Measurements from ENCODE around the gene EIF2S3. TPM values are rescaled to one million over a fixed set of nuclear protein-coding genes. Genes with fewer than 3 reads are reported as not detected.

EIF2S3 gene
- total RNA-seq, 2 experiments from 2014 or later, result 197 to 202 TPM

- no peak for TF ChIP-seq CTCF (IDR thresholded peaks at IDR 0.05)
- H3K27ac Mint-ChIP-seq, result no peak overlapping the region
- H3K4me3 Mint-ChIP-seq, result no peak overlapping the region
- no peak for DNase-seq
- H3K27me3 Mint-ChIP-seq, result no peaks in the 10 kb centered on the region
- Histone ChIP-seq H3K27me3 (ENCODE audit: control insufficient read depth in 1 of 2, insufficient read depth in 2 of 2, low read length in 2 of 2) (no peaks in the 10 kb centered on the region), H3K36me3 (ENCODE audit: insufficient read depth, low read length) (no peaks in the 10 kb centered on the region), H3K4me1 (ENCODE audit: insufficient read depth, low read length) (no peaks in the 10 kb centered on the region), H3K4me3 (ENCODE audit: low read length) (no peak overlapping the region), H3K9me3 (ENCODE audit: control insufficient read depth in 1 of 2, insufficient read depth in 1 of 2, low read length in 2 of 2) (no peaks in the 10 kb centered on the region), H3K27ac (ENCODE audit: low read depth in 1 of 2, low read length in 2 of 2) (no peak overlapping the region)
- ATAC-seq (ENCODE audit: poor library complexity), result no peak
- peaks cover 8% of the 10 kb centered on the region for H3K4me1 Mint-ChIP-seq (ENCODE audit: low read depth)
- POLR2A ChIA-PET, result no interaction called here
- intact Hi-C loops (cut with DNase I, micrococcal nuclease), result no loop called here
- H3K36me3 Mint-ChIP-seq (ENCODE audit: low read depth), result no peaks in the 10 kb centered on the region
- CTCF ChIA-PET, result no interaction called here
- H3K9me3 Mint-ChIP-seq, result no peaks in the 10 kb centered on the region
These were observed 44.6 kb downstream of the EIF2S3 start for GRCh38 chrX:24099394-24099793.

GRCh38 chrX:24100713-24101112, 46.0 kb downstream of the EIF2S3 start:
- Histone ChIP-seq H3K4me1 (ENCODE audit: insufficient read depth, low read length) (no peaks in the 10 kb centered on the region), H3K27ac (ENCODE audit: low read depth in 1 of 2, low read length in 2 of 2) (no peak overlapping the region), H3K4me3 (ENCODE audit: low read length) (no peak overlapping the region), H3K9me3 (ENCODE audit: control insufficient read depth in 1 of 2, insufficient read depth in 1 of 2, low read length in 2 of 2) (no peaks in the 10 kb centered on the region), H3K27me3 (ENCODE audit: control insufficient read depth in 1 of 2, insufficient read depth in 2 of 2, low read length in 2 of 2) (no peaks in the 10 kb centered on the region), H3K36me3 (ENCODE audit: insufficient read depth, low read length) (no peaks in the 10 kb centered on the region)
- intact Hi-C loops (cut with DNase I, micrococcal nuclease), result no loop called here
- DNase-seq (no peak), ATAC-seq (ENCODE audit: poor library complexity) (no peak)
- no peak for TF ChIP-seq CTCF (IDR thresholded peaks at IDR 0.05)
- ChIA-PET CTCF (no interaction called here), POLR2A (no interaction called here)
- no peaks in the 10 kb centered on the region for H3K9me3 Mint-ChIP-seq
- no peaks in the 10 kb centered on the region for H3K27me3 Mint-ChIP-seq
- H3K27ac Mint-ChIP-seq, result no peak overlapping the region
- H3K4me3 Mint-ChIP-seq, result no peak overlapping the region
- peaks cover 8% of the 10 kb centered on the region for H3K4me1 Mint-ChIP-seq (ENCODE audit: low read depth)
- H3K36me3 Mint-ChIP-seq (ENCODE audit: low read depth), result no peaks in the 10 kb centered on the region

GRCh38 chrX:24110069-24110468, 55.3 kb downstream of the EIF2S3 start:
- ATAC-seq (ENCODE audit: poor library complexity), result no peak
- Mint-ChIP-seq H3K27ac (no peak overlapping the region), H3K36me3 (ENCODE audit: low read depth) (no peaks in the 10 kb centered on the region), H3K4me1 (ENCODE audit: low read depth) (no peaks in the 10 kb centered on the region), H3K9me3 (no peaks in the 10 kb centered on the region), H3K27me3 (no peaks in the 10 kb centered on the region), H3K4me3 (no peak overlapping the region)
- intact Hi-C loops (cut with DNase I, micrococcal nuclease), result no loop called here
- H3K4me1 ChIP-seq (ENCODE audit: insufficient read depth, low read length), result no peaks in the 10 kb centered on the region
- H3K9me3 ChIP-seq (ENCODE audit: control insufficient read depth in 1 of 2, insufficient read depth in 1 of 2, low read length in 2 of 2), result no peaks in the 10 kb centered on the region
- H3K27me3 ChIP-seq (ENCODE audit: control insufficient read depth in 1 of 2, insufficient read depth in 2 of 2, low read length in 2 of 2), result no peaks in the 10 kb centered on the region
- H3K36me3 ChIP-seq (ENCODE audit: insufficient read depth, low read length), result no peaks in the 10 kb centered on the region
- POLR2A ChIA-PET, result no interaction called here
- CTCF ChIA-PET, result no interaction called here
- no peak for TF ChIP-seq CTCF (IDR thresholded peaks at IDR 0.05)
- no peak overlapping the region for H3K4me3 ChIP-seq (ENCODE audit: low read length)
- no peak overlapping the region for H3K27ac ChIP-seq (ENCODE audit: low read depth in 1 of 2, low read length in 2 of 2)
- no peak for DNase-seq
